OCI-LY7 (cell line): ENCODE measurements around the gene BARHL2. TPM values are rescaled to one million over a fixed set of nuclear protein-coding genes. Genes with fewer than 3 reads are reported as not detected.

Experiments
- BruUV-seq: library from RNA; stranded (reverse); fragments of 400-500 nt; replicated peaks from 2 replicates; lab custom pipeline; 2021; lab: Mats Ljungman, UMichigan
- CTCF ChIA-PET: fragments of 300-600 bp; sonication (Branson Sonifier 250); formaldehyde crosslinking; loops from one replicate; lab custom pipeline; 2022; ENCODE audit warnings: antibody characterized with exemption; ENCODE audit not compliant: unreplicated experiment; lab: Charles Lee
- POLR2A ChIA-PET: fragments of 300-600 bp; sonication (Branson Sonifier 250); formaldehyde crosslinking; loops from one replicate; lab custom pipeline; 2022; ENCODE audit warnings: antibody characterized with exemption; lab: Charles Lee
- DNase-seq: peaks from one replicate; pipeline ENCODE4 v3.0.0-alpha.2; 2015; ENCODE audit warnings: low spot score
- H2AFZ ChIP-seq: fragments of 200-600 bp; sonication (generic), shearing (Covaris generic); 2 replicates; pipeline ENCODE4 v1.6.1; 2014; ENCODE audit warnings: mild to moderate bottlenecking, antibody characterized with exemption, low read length, moderate library complexity
- H3K27ac ChIP-seq: fragments of 200-600 bp; sonication (generic); 2 replicates; pipeline ENCODE4 v1.5.1; 2014; ENCODE audit warnings: mixed run types, low read depth, mild to moderate bottlenecking, moderate library complexity, low read length, inconsistent platforms; ENCODE audit not compliant: poor library complexity, severe bottlenecking
- H3K36me3 ChIP-seq: fragments of 200-600 bp; sonication (generic); 2 replicates; pipeline ENCODE4 v1.6.1; 2014; ENCODE audit warnings: mild to moderate bottlenecking, antibody characterized with exemption, low read length, moderate library complexity, mixed read lengths; ENCODE audit not compliant: insufficient read depth
- H3K4me1 ChIP-seq: fragments of 200-600 bp; sonication (generic); 2 replicates; pipeline ENCODE4 v1.5.1; 2014; ENCODE audit warnings: mild to moderate bottlenecking, low read length; ENCODE audit not compliant: insufficient read depth, poor library complexity, severe bottlenecking
- H3K4me2 ChIP-seq: fragments of 200-600 bp; sonication (generic); 2 replicates; pipeline ENCODE4 v1.6.1; 2014; ENCODE audit warnings: mild to moderate bottlenecking, low read length
- H3K4me3 ChIP-seq: fragments of 200-600 bp; sonication (generic); 2 replicates; pipeline ENCODE4 v1.5.1; 2014; ENCODE audit warnings: mild to moderate bottlenecking, low read depth, low read length; ENCODE audit not compliant: poor library complexity, severe bottlenecking
- H3K79me2 ChIP-seq: fragments of 200-600 bp; sonication (generic); 2 replicates; pipeline ENCODE4 v1.6.1; 2016; ENCODE audit warnings: low read depth, mild to moderate bottlenecking, low read length, moderate library complexity, mixed read lengths; ENCODE audit not compliant: insufficient read depth
- H3K9me2 ChIP-seq: fragments of 200-600 bp; sonication (generic); 2 replicates; pipeline ENCODE4 v1.6.1; 2016; ENCODE audit warnings: mild to moderate bottlenecking, low read length, mixed read lengths; ENCODE audit not compliant: insufficient read depth
- H3K9me3 ChIP-seq: fragments of 200-600 bp; sonication (generic); 2 replicates; pipeline ENCODE4 v1.6.1; 2014; ENCODE audit warnings: mild to moderate bottlenecking, mixed run types, low read length, mixed read lengths
- H4K20me1 ChIP-seq: fragments of 200-600 bp; sonication (generic); 2 replicates; pipeline ENCODE4 v1.6.1; 2014; ENCODE audit warnings: mild to moderate bottlenecking, antibody characterized with exemption, low read length, moderate library complexity, mixed read lengths; ENCODE audit not compliant: insufficient read depth
- EZH2phosphoT487 ChIP-seq: fragments of 200-600 bp; sonication (generic); IDR thresholded peaks from 2 replicates; pipeline ENCODE4 v1.6.1; 2018; ENCODE audit warnings: low read depth, borderline replicate concordance, mild to moderate bottlenecking, mixed run types, antibody characterized with exemption, low read length, moderate library complexity, mixed read lengths
- intact Hi-C: fragments of 100-400 bp; cut with micrococcal nuclease; formaldehyde crosslinking; loops from one replicate; pipeline ENCODE4 v1.10.0; 2022; ENCODE audit not compliant: unreplicated experiment
- total RNA-seq, 2 experiments: library from RNA; depleted of rRNA in 1 of 2; stranded (reverse); fragments of >200 nt in 1 of 2; shearing (Covaris generic) in 1 of 2; gene quantifications; 2 replicates each; pipeline ENCODE4 v1.2.3, GENCODE V29; 2014 to 2022
- TF ChIP-seq, protein P1 (sequence below): fragments of 200-600 bp; sonication (generic); conservative IDR thresholded peaks from 2 replicates; pipeline ENCODE4 v1.5.1; 2014; ENCODE audit warnings: mild to moderate bottlenecking, antibody characterized with exemption, low read length, moderate library complexity, mixed read lengths

BARHL2 gene
- total RNA-seq, 2 experiments from 2014 or later: not detected

DNA sequence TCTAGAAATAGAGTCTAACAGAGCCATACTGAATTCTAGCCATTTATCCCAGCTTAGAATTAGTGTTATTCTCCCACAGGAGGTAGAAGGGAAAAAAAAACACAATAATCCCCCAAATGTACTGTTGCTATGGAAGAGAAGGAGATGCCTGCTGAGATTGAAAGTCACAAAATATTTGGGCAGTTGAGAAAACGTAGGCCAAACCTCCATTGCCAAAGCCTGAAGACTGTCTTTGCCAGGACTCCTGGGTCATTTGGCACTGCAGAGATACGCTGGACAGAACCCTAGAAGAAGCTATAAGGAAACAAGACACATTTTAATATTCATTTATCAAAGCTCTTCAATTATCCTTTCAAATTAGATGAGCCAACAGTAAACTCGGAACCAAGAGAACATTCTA, 22.3 kb downstream of the BARHL2 start:
- Histone ChIP-seq H3K36me3 (no peaks in the 10 kb centered on the region), H4K20me1 (no peaks in the 10 kb centered on the region), H3K79me2 (no peaks in the 10 kb centered on the region), H3K9me3 (no peaks in the 10 kb centered on the region), H3K27ac (no peak overlapping the region), H3K4me1 (no peaks in the 10 kb centered on the region), H3K4me3 (no peak overlapping the region), H3K4me2 (no peak overlapping the region), H3K9me2 (no peaks in the 10 kb centered on the region), H2AFZ (no peak overlapping the region)
- CTCF ChIA-PET: no interaction called here
- POLR2A ChIA-PET: no interaction called here
- no peak for DNase-seq
- intact Hi-C loops: no loop called here
- BruUV-seq: no TSS peak
- TF ChIP-seq EZH2phosphoT487: no peak

DNA sequence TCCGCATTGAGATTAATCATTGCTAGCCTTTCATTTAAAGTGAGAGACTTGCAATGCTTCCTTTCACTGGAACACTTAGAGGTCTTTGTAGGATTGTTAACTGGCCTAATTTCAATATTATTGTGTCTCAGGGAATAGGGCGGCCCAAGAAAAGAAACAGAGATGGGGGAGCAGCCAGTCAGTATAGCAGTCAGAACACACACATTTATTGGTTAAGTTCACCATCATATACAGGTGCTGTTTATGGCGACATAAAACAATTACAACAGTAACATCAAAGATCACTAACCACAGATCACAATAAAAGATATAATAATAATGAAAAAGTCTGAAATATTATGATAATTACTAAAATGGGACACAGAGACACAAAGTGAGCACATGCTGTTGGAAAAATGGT, 29.4 kb downstream of the BARHL2 start:
- no peak overlapping the region for H2AFZ ChIP-seq
- intact Hi-C loops: no loop called here
- no peaks in the 10 kb centered on the region for H3K4me1 ChIP-seq
- ChIA-PET POLR2A (no interaction called here), CTCF (no interaction called here)
- no peaks in the 10 kb centered on the region for H4K20me1 ChIP-seq
- DNase-seq: no peak
- BruUV-seq: no TSS peak
- no peak overlapping the region for H3K4me3 ChIP-seq
- TF ChIP-seq EZH2phosphoT487: no peak
- TF ChIP-seq, protein P1, sequence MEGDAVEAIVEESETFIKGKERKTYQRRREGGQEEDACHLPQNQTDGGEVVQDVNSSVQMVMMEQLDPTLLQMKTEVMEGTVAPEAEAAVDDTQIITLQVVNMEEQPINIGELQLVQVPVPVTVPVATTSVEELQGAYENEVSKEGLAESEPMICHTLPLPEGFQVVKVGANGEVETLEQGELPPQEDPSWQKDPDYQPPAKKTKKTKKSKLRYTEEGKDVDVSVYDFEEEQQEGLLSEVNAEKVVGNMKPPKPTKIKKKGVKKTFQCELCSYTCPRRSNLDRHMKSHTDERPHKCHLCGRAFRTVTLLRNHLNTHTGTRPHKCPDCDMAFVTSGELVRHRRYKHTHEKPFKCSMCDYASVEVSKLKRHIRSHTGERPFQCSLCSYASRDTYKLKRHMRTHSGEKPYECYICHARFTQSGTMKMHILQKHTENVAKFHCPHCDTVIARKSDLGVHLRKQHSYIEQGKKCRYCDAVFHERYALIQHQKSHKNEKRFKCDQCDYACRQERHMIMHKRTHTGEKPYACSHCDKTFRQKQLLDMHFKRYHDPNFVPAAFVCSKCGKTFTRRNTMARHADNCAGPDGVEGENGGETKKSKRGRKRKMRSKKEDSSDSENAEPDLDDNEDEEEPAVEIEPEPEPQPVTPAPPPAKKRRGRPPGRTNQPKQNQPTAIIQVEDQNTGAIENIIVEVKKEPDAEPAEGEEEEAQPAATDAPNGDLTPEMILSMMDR: no peak
- no peaks in the 10 kb centered on the region for H3K36me3 ChIP-seq
- H3K79me2 ChIP-seq: no peaks in the 10 kb centered on the region
- no peak overlapping the region for H3K4me2 ChIP-seq
- H3K9me3 ChIP-seq: no peaks in the 10 kb centered on the region
- no peak overlapping the region for H3K27ac ChIP-seq
- H3K9me2 ChIP-seq: no peaks in the 10 kb centered on the region

- intact Hi-C loops: no loop called here
- no TSS peak for BruUV-seq
- no peaks in the 10 kb centered on the region for H3K9me2 ChIP-seq
- H3K4me1 ChIP-seq: no peaks in the 10 kb centered on the region
- CTCF ChIA-PET: no interaction called here
- no peaks in the 10 kb centered on the region for H4K20me1 ChIP-seq
- no peak overlapping the region for H3K27ac ChIP-seq
- DNase-seq: no peak
- no peaks in the 10 kb centered on the region for H3K36me3 ChIP-seq
- no peak overlapping the region for H3K4me3 ChIP-seq
- no peak overlapping the region for H3K4me2 ChIP-seq
- no peak overlapping the region for H2AFZ ChIP-seq
- POLR2A ChIA-PET: interaction anchor here (1.4 kb wide), 1 partner anchor 25 kb away, joined by 3 read pairs; no protein-coding TSS in a partner anchor
- no peaks in the 10 kb centered on the region for H3K79me2 ChIP-seq
- TF ChIP-seq, protein P1: no peak
- no peak for TF ChIP-seq EZH2phosphoT487
- H3K9me3 ChIP-seq: no peaks in the 10 kb centered on the region
Observed at GRCh38 chr1:90675161-90675847, 41.8 kb downstream of the BARHL2 start.
